Epithelial cell of proximal tubule (primary cell): ENCODE data around the gene SLC12A5. TPM values are rescaled to one million over a fixed set of nuclear protein-coding genes. Genes with fewer than 3 reads are reported as not detected.

Source experiments
- DNase-seq: peaks from one replicate; pipeline ENCODE4 v3.0.0-alpha.2; 2011; ENCODE audit warnings: low read depth
- H3K4me3 ChIP-seq: 2 replicates; pipeline ENCODE4 v1.5.1; 2011; ENCODE audit warnings: low read depth, mild to moderate bottlenecking, low read length
- total RNA-seq: library from RNA; depleted of rRNA; stranded (reverse); fragments of >200 nt; gene quantifications from 2 replicates; pipeline ENCODE4 v1.2.3, GENCODE V29; 2015
- TF ChIP-seq, protein P1 (sequence below): conservative IDR thresholded peaks from 2 replicates; pipeline ENCODE4 v1.5.1; 2012; ENCODE audit warnings: low read depth, mild to moderate bottlenecking, low read length

SLC12A5 gene
- total RNA-seq, 1 donor from 2014 or later, result not detected

DNA sequence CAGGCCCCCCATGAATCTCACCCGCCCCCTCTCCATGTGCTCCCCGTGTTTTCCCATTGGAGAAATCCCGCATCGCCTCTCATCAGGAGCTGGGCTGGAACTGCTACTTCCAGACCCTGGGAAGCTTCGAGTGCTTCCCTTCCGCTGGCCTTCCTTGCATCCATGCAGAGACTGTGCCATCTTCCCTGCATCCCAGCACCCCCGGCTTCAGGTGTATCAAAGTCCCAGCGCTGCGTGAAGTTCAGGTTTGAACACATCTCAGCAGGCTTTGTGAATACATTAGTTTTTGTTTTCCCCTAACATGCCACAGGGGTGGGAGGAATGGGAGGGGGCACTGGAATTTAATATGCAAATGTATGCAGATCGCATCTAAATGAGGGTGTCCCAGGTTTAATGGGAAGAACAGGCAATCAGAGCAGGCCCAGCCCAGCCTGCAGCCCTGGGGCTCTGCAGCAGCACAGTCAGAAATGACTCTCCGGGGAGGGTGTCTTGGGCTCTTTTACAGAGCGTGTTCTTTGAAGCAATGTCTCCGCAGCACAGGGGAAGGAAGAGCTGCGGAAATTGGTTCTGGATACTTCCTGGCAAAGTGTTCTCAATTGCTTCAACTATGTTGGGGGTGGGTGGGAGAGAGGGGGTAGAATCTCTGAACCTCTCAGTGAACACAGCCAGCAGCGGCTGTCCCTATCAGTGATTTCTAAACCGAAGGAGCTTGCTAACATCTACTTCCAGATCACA, 28.6 kb upstream of the SLC12A5 start:
- no peak for DNase-seq
- TF ChIP-seq, protein P1, sequence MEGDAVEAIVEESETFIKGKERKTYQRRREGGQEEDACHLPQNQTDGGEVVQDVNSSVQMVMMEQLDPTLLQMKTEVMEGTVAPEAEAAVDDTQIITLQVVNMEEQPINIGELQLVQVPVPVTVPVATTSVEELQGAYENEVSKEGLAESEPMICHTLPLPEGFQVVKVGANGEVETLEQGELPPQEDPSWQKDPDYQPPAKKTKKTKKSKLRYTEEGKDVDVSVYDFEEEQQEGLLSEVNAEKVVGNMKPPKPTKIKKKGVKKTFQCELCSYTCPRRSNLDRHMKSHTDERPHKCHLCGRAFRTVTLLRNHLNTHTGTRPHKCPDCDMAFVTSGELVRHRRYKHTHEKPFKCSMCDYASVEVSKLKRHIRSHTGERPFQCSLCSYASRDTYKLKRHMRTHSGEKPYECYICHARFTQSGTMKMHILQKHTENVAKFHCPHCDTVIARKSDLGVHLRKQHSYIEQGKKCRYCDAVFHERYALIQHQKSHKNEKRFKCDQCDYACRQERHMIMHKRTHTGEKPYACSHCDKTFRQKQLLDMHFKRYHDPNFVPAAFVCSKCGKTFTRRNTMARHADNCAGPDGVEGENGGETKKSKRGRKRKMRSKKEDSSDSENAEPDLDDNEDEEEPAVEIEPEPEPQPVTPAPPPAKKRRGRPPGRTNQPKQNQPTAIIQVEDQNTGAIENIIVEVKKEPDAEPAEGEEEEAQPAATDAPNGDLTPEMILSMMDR, result no peak
- H3K4me3 ChIP-seq, result no peak overlapping the region

GRCh38 chr20:46001498-46001897, 27.5 kb upstream of the SLC12A5 start:
- no peak overlapping the region for H3K4me3 ChIP-seq
- TF ChIP-seq, protein P1, result no peak
- DNase-seq, result no peak

- TF ChIP-seq, protein P1, result no peak
- no peak for DNase-seq
- H3K4me3 ChIP-seq, result no peak overlapping the region
Measured at GRCh38 chr20:46002008-46002407, 27.0 kb upstream of the SLC12A5 start.

GRCh38 chr20:46004187-46004586, 24.8 kb upstream of the SLC12A5 start:
- no peak for DNase-seq
- TF ChIP-seq, protein P1, result no peak
- no peak overlapping the region for H3K4me3 ChIP-seq

DNA sequence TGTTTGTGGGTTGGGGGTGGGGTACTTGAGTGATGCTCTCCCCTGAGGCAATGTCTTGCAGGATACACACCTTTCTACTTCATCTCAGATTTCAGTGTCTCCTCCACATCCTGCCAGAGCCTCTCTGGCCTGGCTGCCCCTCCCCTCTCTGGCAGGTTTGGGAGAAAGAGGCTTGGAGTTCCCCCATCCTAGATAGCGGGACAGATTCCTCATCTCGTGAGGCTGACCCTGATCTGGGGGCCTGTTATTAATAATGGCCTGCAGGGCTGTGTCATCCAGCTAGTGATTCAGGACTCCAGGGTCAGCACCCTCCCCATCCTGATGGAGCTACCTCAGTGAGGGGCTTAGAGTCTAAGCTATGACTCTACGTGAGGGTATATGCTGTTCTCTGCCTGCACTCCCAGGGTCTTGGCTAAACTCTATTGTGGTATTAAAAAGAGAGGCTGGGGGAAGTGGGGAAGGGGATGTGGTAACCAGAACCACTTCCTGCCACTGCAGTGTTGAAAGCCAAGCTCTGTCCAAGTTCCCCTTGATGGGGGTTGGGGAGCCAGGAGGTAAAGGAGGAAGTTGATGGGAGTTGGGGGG, 24.0 kb upstream of the SLC12A5 start:
- no peak for DNase-seq
- TF ChIP-seq, protein P1, result no peak
- H3K4me3 ChIP-seq, result no peak overlapping the region

- DNase-seq, result no peak
- no peak overlapping the region for H3K4me3 ChIP-seq
- TF ChIP-seq, protein P1, result no peak
Measured at GRCh38 chr20:46006022-46006705, 22.9 kb upstream of the SLC12A5 start.
